GM12872 (cell line): Measurements from ENCODE around the gene GJC1.

Experiments used
- TF ChIP-seq, protein P1 (sequence below): IDR thresholded peaks from 3 replicates; pipeline ENCODE4 v1.5.1; 2011; ENCODE audit warnings: low read depth, mild to moderate bottlenecking, low read length, moderate library complexity; ENCODE audit not compliant: insufficient read depth

Gene GJC1

DNA sequence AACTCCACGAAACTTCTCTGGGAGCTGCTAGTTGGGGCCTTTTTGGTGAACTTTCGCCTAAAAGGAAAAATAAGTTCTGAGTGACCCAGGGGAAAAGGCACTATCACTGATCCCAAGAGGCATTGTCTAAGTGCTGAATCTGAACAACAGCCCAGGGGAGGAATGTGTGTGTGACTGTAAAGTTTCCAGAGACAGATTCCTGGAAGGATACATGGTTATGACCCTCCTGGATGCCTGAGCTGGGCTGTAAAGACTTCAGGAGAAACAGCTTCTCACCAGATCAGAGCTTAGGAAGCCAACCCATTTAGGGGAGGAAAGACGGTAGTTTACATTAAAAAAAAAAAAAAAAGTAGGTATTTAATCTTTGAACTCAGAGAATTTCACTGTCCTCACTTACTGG is 37.8 kb upstream of the GJC1 start:
- TF ChIP-seq, protein P1, sequence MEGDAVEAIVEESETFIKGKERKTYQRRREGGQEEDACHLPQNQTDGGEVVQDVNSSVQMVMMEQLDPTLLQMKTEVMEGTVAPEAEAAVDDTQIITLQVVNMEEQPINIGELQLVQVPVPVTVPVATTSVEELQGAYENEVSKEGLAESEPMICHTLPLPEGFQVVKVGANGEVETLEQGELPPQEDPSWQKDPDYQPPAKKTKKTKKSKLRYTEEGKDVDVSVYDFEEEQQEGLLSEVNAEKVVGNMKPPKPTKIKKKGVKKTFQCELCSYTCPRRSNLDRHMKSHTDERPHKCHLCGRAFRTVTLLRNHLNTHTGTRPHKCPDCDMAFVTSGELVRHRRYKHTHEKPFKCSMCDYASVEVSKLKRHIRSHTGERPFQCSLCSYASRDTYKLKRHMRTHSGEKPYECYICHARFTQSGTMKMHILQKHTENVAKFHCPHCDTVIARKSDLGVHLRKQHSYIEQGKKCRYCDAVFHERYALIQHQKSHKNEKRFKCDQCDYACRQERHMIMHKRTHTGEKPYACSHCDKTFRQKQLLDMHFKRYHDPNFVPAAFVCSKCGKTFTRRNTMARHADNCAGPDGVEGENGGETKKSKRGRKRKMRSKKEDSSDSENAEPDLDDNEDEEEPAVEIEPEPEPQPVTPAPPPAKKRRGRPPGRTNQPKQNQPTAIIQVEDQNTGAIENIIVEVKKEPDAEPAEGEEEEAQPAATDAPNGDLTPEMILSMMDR, result no peak

DNA sequence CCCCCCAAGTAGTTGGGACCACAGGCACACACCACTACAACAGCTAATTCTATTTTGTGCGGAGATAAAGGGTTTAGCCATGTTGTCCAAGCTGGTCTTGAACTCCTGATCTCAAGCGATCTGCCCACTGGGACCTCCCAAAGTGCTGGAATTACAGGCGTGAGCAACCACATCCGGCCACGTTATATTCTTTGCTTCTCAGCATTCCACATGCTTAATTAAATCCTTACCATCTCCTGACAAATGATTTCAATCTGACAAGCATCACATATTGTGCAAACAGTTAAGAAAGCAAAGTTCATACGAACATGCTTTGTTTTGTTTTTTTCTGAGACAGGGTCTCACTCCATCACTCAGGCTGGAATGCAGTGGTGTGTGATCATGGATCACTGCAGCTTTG is 35.8 kb upstream of the GJC1 start:
- TF ChIP-seq, protein P1, result no peak

DNA sequence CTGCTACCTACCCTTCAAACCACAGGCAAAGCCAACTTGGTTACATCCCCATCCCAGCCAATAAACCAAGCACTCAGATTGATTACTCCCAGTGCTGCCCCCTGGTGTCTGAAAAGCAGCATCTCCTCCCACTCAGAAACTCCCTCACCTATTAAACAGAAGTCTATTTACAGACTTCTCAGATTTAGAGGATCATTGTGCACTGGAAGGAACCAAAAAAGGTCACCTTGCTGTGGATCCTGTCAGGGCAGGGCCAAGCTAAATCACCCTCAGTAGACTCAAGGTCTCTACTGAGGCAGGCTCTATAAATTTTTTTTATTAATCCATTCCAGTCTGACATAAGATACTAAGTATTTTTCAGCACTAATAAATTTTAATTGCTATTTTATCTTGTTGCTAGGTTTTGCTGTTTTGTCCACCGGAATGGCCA is 35.2 kb upstream of the GJC1 start:
- TF ChIP-seq, protein P1, result peak; percentile 83

DNA sequence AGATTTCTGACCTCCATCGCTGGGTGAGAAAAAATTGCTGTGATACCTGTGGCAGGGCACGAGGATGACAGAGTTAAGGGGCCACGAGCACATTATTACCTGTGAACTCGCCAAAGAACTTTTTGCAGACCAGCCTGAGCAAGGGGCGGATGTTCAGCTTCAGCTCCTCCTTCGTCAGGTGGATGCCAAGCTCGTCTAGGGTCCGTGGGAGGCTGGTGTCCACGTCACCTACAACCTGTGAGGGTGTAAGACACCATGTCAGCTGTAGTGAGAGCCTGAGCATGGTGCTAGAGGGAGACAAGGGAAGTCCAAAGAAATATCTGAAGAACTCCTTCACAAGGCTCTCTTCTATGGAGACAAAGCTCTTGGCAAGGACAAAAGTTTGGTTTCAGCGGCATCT is 34.7 kb upstream of the GJC1 start:
- TF ChIP-seq, protein P1, result no peak

DNA sequence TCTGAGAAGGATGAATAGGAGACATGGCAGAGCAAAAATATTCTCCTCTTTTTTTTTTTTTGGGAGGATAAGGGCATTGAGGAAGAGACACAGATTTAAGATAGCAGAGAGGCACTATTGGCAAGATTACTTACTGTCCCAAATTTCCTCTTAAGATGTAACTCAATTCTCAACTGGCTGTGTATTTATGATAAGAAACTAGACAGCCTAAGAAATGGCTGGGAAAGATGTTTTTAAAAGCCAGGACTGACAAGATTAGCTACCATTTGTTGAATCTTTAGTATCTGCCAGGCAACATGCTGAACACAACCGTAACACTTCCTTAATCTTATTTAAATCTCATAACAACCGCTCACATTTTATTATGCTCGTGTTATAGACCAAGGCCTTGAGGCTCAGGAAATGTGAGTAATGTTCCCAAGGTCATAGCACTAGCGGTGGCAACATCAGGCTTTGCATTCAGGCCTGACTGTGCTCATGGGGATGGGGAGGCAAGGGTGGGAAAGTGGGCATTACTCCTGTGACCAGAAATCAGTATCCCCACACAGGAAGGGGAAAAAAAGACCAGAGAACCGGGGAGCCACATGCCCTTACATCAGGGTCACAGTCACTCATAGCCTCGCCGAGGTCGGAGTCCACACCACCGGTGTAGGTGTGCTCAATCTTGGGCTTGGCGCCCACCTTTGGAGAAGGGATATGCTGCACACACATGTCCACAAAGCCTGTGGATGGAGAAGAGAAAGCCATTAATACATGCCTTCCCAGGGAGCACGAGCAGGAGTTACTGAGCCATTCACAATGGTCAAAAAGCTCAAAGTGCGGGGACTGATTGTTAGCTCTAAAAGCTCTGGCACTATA is 33.2 kb upstream of the GJC1 start:
- TF ChIP-seq, protein P1, result no peak

DNA sequence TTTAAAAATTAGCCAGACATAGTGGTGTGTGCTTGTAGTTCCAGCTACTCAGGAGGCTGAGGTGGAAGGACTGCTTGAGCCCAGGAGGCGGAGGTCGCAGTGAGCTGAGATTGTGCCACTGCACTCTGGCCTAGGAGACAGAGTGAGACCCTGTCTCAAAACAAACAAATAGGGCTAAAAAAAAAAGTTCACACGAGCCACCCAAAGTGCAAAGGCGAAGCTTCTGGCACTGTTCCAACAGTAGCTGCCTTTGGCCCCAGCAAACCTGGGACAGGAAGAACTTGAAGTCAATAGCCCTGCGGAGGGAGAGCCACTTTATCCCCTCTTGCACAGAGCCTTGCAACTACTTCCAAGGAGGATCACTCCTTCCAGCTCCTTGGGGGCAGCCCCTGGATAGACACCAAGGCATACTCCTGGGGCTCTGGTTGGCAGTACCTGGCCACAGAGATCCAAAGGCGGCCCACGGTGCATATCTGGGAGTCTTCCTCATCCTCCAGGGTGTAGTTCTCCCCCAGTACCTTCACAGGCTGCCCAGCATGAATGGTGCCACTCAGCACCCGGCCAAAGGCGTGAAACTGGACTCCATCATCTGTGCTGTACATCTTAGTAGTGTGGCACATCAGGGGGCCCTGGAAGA is 32.3 kb upstream of the GJC1 start:
- TF ChIP-seq, protein P1, result no peak

DNA sequence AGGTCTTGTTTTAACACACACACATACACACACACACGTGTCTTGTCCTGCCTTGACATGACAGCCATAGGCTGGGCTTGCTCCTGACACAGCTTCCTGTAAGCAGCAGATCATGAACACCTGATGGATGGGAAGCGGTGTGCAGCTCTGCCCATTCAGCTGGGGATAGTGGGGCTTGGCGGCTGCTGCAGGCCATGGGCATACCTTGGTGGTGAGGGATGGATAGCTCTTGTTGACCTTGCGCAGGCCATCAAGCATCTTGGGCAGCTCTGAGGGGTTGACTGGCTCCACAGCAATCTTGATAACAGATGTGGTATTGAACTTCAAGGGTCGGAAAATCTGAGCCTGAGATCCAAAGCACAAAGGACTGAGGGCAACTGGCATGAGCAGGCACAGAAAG is 29.6 kb upstream of the GJC1 start:
- TF ChIP-seq, protein P1, result no peak
